Measurements from ENCODE around the gene SDR42E2. TPM values are rescaled to one million over a fixed set of nuclear protein-coding genes. Genes with fewer than 3 reads are reported as not detected.

SDR42E2 gene
- total and polyA plus RNA-seq, 2 of the 8 experiments (the other 6 are each of a cell fraction or from before 2014, with no cell fraction given): 0.08 TPM; not detected in 1

- Histone ChIP-seq H2BK15ac (ENCODE audit: low read length) (0 out of 2 replicates have a peak overlapping the region, but pooled peaks have one; percentile 53), H3K79me1 (ENCODE audit: low read depth, low read length) (peaks cover 5% of the 10 kb centered on the region; the same call in 1 of the 2 replicates), H3K4me3 (ENCODE audit: extremely low read depth in 1 of 4, insufficient read depth in 2 of 4, low read depth in 3 of 4, low read length in 4 of 4) (peak overlapping the region in 3 of 4 experiments; percentile 65 to 85 (median 66); a peak in 5 of 8 replicates), H3K9ac (replicated peaks in 1 of 4; ENCODE audit: extremely low read depth in 1 of 4, low read depth in 3 of 4, low read length in 3 of 4) (no peak overlapping the region), H3K23me2 (ENCODE audit: low read depth, low read length) (peaks cover 6% of the 10 kb centered on the region), H2AK5ac (ENCODE audit: low read depth, low read length) (peak overlapping the region; percentile 9; the same call in 1 of the 2 replicates), H2BK12ac (ENCODE audit: low read depth, low read length) (0 out of 2 replicates have a peak overlapping the region, but pooled peaks have one; percentile 9), H3K56ac (replicated peaks; ENCODE audit: insufficient read length, low read depth, low read length) (no peak overlapping the region), H3K9me3 (ENCODE audit: insufficient read depth in 2 of 2, low read depth in 1 of 2, low read length in 1 of 2) (peaks cover 0 to 6% of the 10 kb centered on the region in 2 experiments; a peak in 1 of 4 replicates), H4K5ac (ENCODE audit: insufficient read length, low read depth, low read length) (no peak overlapping the region), H4K8ac (ENCODE audit: extremely low read depth, insufficient read depth, low read length) (no peak overlapping the region), H4K20me1 (replicated peaks in 1 of 2; ENCODE audit: control insufficient read depth in 1 of 2, insufficient read depth in 2 of 2, low read length in 2 of 2) (peaks cover 0 to 3% of the 10 kb centered on the region in 2 experiments), H3K27me3 (replicated peaks in 1 of 4; ENCODE audit: control insufficient read depth in 3 of 4, extremely low read depth in 1 of 4, insufficient read depth in 3 of 4, low read length in 3 of 4) (no peaks in the 10 kb centered on the region), H3K36me3 (ENCODE audit: control insufficient read depth in 2 of 4, insufficient read depth in 4 of 4, low read length in 3 of 4) (no peaks in the 10 kb centered on the region), H4K91ac (replicated peaks; ENCODE audit: insufficient read length, low read length) (no peak overlapping the region), H3K14ac (ENCODE audit: insufficient read length) (no peak overlapping the region), H2BK120ac (replicated peaks; ENCODE audit: low read depth, low read length) (no peak overlapping the region), H3K79me2 (ENCODE audit: control insufficient read depth in 1 of 2, insufficient read depth in 2 of 2, low read length in 2 of 2) (peaks cover 3 to 48% of the 10 kb centered on the region in 2 experiments; a peak in 3 of 4 replicates), H3K27ac (ENCODE audit: low read depth, low read length) (no peak overlapping the region), H3K4me1 (replicated peaks in 1 of 4; ENCODE audit: control insufficient read depth in 3 of 4, insufficient read depth in 4 of 4, low read length in 3 of 4) (peaks cover 0 to 7% (median 4%) of the 10 kb centered on the region in 4 experiments; a peak in 4 of 7 replicates), H2AFZ (ENCODE audit: low read length) (no peak overlapping the region), H3K4ac (replicated peaks; ENCODE audit: insufficient read length, low read depth, low read length) (no peak overlapping the region), H3K23ac (ENCODE audit: insufficient read length) (no peak overlapping the region), H2BK5ac (ENCODE audit: low read depth, low read length) (no peak overlapping the region), H3K4me2 (ENCODE audit: insufficient read depth in 1 of 2, low read depth in 2 of 2, low read length in 2 of 2) (peak overlapping the region; percentile 73 to 77), H3K18ac (ENCODE audit: extremely low read depth, low read length) (no peak overlapping the region), H2BK20ac (ENCODE audit: low read length) (no peak overlapping the region)
- DNase-seq (ENCODE audit: low read depth in 1 of 2, low spot score in 2 of 2) (no peak), FAIRE-seq (no peak)
- 88% methylated on average over 10 of the region's 10 CpGs; no CpG with 5 or more reads in 1 of the 2 experiments for WGBS, 2 experiments (ENCODE audit: extremely low coverage in 1 of 2, insufficient coverage in 1 of 2, insufficient read length in 1 of 2, insufficient replicate concordance in 2 of 2, low coverage in 1 of 2, low lambda C conversion rate in 2 of 2, missing lambda C conversion rate in 1 of 2)
- ChIA-PET CTCF (ENCODE audit: partially characterized antibody) (interaction anchor here (0.7 to 11.1 kb wide), 14 partner anchors 11 to 266 kb away, joined by 3 to 66 read pairs (median 4); no protein-coding TSS in a partner anchor), POLR2A (ENCODE audit: partially characterized antibody) (interaction anchor here (1.0 to 4.2 kb wide), 5 partner anchors 11 to 90 kb away, joined by 3 to 14 read pairs (median 3); no protein-coding TSS in a partner anchor)
- TF ChIP-seq GTF2F1 (IDR thresholded peaks at IDR 0.05; ENCODE audit: borderline replicate concordance, low read depth, low read length) (no peak), ATF3 (IDR thresholded peaks at IDR 0.05; ENCODE audit: insufficient read depth, low read depth, low read length) (no peak), CHD2 (IDR thresholded peaks at IDR 0.05; ENCODE audit: low read length) (no peak), EZH2 (IDR thresholded peaks at IDR 0.05; ENCODE audit: low read depth, low read length, severe bottlenecking) (no peak), SIX5 (IDR thresholded peaks at IDR 0.05; ENCODE audit: low read depth, low read length) (no peak), CBX8 (IDR thresholded peaks at IDR 0.05; ENCODE audit: borderline replicate concordance, low read depth, low read length) (no peak), E2F6 (IDR thresholded peaks at IDR 0.05) (no peak), TAF1 (IDR thresholded peaks at IDR 0.05; ENCODE audit: low read depth, low read length) (no peak), SAP30 (IDR thresholded peaks at IDR 0.05; ENCODE audit: insufficient read depth, insufficient replicate concordance, low read length) (no peak), POLR2A (IDR thresholded peaks at IDR 0.05; ENCODE audit: control extremely low read depth in 1 of 2, low read depth in 2 of 2, low read length in 2 of 2) (no peak), NANOG (IDR thresholded peaks at IDR 0.05; ENCODE audit: insufficient read depth, low read depth, low read length, poor library complexity, severe bottlenecking) (no peak)
These were observed 45.5 kb downstream of the SDR42E2 start for GRCh38 chr16:22207715-22208360.
